ENCODE data around the gene SV2C. TPM values are rescaled to one million over a fixed set of nuclear protein-coding genes. Genes with fewer than 3 reads are reported as not detected.

Gene SV2C
- total and polyA plus RNA-seq, 2 of the 13 experiments (the other 11 are each of a cell fraction or from before 2014, with no cell fraction given) = not detected

- TF ChIP-seq, protein P1, sequence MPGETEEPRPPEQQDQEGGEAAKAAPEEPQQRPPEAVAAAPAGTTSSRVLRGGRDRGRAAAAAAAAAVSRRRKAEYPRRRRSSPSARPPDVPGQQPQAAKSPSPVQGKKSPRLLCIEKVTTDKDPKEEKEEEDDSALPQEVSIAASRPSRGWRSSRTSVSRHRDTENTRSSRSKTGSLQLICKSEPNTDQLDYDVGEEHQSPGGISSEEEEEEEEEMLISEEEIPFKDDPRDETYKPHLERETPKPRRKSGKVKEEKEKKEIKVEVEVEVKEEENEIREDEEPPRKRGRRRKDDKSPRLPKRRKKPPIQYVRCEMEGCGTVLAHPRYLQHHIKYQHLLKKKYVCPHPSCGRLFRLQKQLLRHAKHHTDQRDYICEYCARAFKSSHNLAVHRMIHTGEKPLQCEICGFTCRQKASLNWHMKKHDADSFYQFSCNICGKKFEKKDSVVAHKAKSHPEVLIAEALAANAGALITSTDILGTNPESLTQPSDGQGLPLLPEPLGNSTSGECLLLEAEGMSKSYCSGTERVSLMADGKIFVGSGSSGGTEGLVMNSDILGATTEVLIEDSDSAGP (CRISPR knock-in tag; IDR thresholded peaks at IDR 0.05; ENCODE audit: borderline replicate concordance) = no peak
- TF ChIP-seq BHLHE40 (IDR thresholded peaks at IDR 0.05; ENCODE audit: low read length) = no peak
- TF ChIP-seq YEATS4 (CRISPR knock-in tag; IDR thresholded peaks at IDR 0.05; ENCODE audit: borderline replicate concordance) = no peak
- no peak for TF ChIP-seq TARDBP (CRISPR knock-in tag; IDR thresholded peaks at IDR 0.05)
- TF ChIP-seq TP53 (CRISPR knock-in tag; conservative IDR thresholded peaks at IDR 0.05) = no peak
- TF ChIP-seq HOXD1 (CRISPR knock-in tag; IDR thresholded peaks at IDR 0.05) = no peak
- no peak for TF ChIP-seq SP140L (CRISPR knock-in tag; IDR thresholded peaks at IDR 0.05; ENCODE audit: borderline replicate concordance)
- no peak for TF ChIP-seq ZFYVE20 (CRISPR knock-in tag; IDR thresholded peaks at IDR 0.05; ENCODE audit: borderline replicate concordance, low read depth)
- no peak for TF ChIP-seq MED8 (CRISPR knock-in tag; IDR thresholded peaks at IDR 0.05; ENCODE audit: insufficient replicate concordance)
- no peak for TF ChIP-seq RELA (CRISPR knock-in tag; IDR thresholded peaks at IDR 0.05)
- TF ChIP-seq ZNF670 (CRISPR knock-in tag; IDR thresholded peaks at IDR 0.05; ENCODE audit: borderline replicate concordance) = no peak
- TF ChIP-seq PCBP1 (IDR thresholded peaks at IDR 0.05; ENCODE audit: borderline replicate concordance, low read depth, low read length) = no peak
- TF ChIP-seq, protein P2, sequence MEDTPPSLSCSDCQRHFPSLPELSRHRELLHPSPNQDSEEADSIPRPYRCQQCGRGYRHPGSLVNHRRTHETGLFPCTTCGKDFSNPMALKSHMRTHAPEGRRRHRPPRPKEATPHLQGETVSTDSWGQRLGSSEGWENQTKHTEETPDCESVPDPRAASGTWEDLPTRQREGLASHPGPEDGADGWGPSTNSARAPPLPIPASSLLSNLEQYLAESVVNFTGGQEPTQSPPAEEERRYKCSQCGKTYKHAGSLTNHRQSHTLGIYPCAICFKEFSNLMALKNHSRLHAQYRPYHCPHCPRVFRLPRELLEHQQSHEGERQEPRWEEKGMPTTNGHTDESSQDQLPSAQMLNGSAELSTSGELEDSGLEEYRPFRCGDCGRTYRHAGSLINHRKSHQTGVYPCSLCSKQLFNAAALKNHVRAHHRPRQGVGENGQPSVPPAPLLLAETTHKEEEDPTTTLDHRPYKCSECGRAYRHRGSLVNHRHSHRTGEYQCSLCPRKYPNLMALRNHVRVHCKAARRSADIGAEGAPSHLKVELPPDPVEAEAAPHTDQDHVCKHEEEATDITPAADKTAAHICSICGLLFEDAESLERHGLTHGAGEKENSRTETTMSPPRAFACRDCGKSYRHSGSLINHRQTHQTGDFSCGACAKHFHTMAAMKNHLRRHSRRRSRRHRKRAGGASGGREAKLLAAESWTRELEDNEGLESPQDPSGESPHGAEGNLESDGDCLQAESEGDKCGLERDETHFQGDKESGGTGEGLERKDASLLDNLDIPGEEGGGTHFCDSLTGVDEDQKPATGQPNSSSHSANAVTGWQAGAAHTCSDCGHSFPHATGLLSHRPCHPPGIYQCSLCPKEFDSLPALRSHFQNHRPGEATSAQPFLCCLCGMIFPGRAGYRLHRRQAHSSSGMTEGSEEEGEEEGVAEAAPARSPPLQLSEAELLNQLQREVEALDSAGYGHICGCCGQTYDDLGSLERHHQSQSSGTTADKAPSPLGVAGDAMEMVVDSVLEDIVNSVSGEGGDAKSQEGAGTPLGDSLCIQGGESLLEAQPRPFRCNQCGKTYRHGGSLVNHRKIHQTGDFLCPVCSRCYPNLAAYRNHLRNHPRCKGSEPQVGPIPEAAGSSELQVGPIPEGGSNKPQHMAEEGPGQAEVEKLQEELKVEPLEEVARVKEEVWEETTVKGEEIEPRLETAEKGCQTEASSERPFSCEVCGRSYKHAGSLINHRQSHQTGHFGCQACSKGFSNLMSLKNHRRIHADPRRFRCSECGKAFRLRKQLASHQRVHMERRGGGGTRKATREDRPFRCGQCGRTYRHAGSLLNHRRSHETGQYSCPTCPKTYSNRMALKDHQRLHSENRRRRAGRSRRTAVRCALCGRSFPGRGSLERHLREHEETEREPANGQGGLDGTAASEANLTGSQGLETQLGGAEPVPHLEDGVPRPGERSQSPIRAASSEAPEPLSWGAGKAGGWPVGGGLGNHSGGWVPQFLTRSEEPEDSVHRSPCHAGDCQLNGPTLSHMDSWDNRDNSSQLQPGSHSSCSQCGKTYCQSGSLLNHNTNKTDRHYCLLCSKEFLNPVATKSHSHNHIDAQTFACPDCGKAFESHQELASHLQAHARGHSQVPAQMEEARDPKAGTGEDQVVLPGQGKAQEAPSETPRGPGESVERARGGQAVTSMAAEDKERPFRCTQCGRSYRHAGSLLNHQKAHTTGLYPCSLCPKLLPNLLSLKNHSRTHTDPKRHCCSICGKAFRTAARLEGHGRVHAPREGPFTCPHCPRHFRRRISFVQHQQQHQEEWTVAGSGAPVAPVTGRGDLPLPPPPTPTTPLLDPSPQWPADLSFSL (CRISPR knock-in tag; IDR thresholded peaks at IDR 0.05) = no peak
- TF ChIP-seq, protein P3, sequence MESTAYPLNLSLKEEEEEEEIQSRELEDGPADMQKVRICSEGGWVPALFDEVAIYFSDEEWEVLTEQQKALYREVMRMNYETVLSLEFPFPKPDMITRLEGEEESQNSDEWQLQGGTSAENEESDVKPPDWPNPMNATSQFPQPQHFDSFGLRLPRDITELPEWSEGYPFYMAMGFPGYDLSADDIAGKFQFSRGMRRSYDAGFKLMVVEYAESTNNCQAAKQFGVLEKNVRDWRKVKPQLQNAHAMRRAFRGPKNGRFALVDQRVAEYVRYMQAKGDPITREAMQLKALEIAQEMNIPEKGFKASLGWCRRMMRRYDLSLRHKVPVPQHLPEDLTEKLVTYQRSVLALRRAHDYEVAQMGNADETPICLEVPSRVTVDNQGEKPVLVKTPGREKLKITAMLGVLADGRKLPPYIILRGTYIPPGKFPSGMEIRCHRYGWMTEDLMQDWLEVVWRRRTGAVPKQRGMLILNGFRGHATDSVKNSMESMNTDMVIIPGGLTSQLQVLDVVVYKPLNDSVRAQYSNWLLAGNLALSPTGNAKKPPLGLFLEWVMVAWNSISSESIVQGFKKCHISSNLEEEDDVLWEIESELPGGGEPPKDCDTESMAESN (CRISPR knock-in tag; conservative IDR thresholded peaks at IDR 0.05) = no peak
- TF ChIP-seq ZNF615 (CRISPR knock-in tag; IDR thresholded peaks at IDR 0.05; ENCODE audit: borderline replicate concordance) = no peak
- no peak for TF ChIP-seq ZBED4 (CRISPR knock-in tag; IDR thresholded peaks at IDR 0.05; ENCODE audit: borderline replicate concordance)
These were observed 248.9 kb downstream of the SV2C start (continued) for GRCh38 chr5:76332102-76332501.
